ENCODE results near the gene MOGAT1. TPM values are rescaled to one million over a fixed set of nuclear protein-coding genes. Genes with fewer than 3 reads are reported as not detected.

The MOGAT1 gene
- total RNA-seq, result not detected in 2 replicates

GRCh38 chr2:222671259-222672067 lies at the start of gene MOGAT1:
Gene MOGAT1 (plus strand): TSS chr2:222671658. CDS start chr2:222671786, 128 bp downstream.

GRCh38 chr2:222655787-222656525 lies 15.5 kb upstream of the MOGAT1 start, which contains the start of gene FARSB:
Gene FARSB (minus strand): TSS chr2:222656092. CDS start chr2:222656073, 19 bp downstream.

Other genes starting within 250 kb of the MOGAT1 start
- gene SGPP2, start 247.1 kb upstream of the MOGAT1 start, total RNA-seq, result not detected in 2 replicates
- 10.8 and 16.7 TPM in 2 replicates for gene FARSB, start 15.6 kb upstream of the MOGAT1 start, total RNA-seq
- 151 and 208 TPM in 2 replicates for gene ACSL3, start 189.4 kb downstream of the MOGAT1 start, total RNA-seq